Panc1 (cell line): ENCODE results near the gene SFXN2.
A peak's percentile ranks its signal among the peaks of the same experiment; 100 is the strongest.

ENCODE experiments used
- POLR2AphosphoS5 ChIP-seq: IDR thresholded peaks from 2 replicates; pipeline ENCODE4 v1.6.1; 2012; ENCODE audit warnings: mild to moderate bottlenecking, low read depth, low read length, moderate library complexity
- REST ChIP-seq, 2 experiments: IDR thresholded peaks; 2 replicates each; pipeline ENCODE4 v1.6.1; 2011 to 2012; ENCODE audit warnings: low read depth in 2 of 2, control low read depth in 1 of 2, low read length in 1 of 2, mild to moderate bottlenecking in 1 of 2, moderate library complexity in 1 of 2; ENCODE audit not compliant: insufficient read depth in 1 of 2
- SIN3A ChIP-seq: IDR thresholded peaks from 2 replicates; pipeline ENCODE4 v1.6.1; 2012; ENCODE audit warnings: low read depth, mild to moderate bottlenecking, low read length, moderate library complexity, borderline replicate concordance; ENCODE audit not compliant: insufficient read depth
- TF ChIP-seq, protein P1 (sequence below): fragments of 450-650 bp; IDR thresholded peaks from 2 replicates; pipeline ENCODE4 v1.5.1; 2017; ENCODE audit warnings: mild to moderate bottlenecking

GRCh38 chr10:102729029-102730026, 14.9 kb downstream of the SFXN2 start:
- no peak for TF ChIP-seq POLR2AphosphoS5
- TF ChIP-seq, protein P1, sequence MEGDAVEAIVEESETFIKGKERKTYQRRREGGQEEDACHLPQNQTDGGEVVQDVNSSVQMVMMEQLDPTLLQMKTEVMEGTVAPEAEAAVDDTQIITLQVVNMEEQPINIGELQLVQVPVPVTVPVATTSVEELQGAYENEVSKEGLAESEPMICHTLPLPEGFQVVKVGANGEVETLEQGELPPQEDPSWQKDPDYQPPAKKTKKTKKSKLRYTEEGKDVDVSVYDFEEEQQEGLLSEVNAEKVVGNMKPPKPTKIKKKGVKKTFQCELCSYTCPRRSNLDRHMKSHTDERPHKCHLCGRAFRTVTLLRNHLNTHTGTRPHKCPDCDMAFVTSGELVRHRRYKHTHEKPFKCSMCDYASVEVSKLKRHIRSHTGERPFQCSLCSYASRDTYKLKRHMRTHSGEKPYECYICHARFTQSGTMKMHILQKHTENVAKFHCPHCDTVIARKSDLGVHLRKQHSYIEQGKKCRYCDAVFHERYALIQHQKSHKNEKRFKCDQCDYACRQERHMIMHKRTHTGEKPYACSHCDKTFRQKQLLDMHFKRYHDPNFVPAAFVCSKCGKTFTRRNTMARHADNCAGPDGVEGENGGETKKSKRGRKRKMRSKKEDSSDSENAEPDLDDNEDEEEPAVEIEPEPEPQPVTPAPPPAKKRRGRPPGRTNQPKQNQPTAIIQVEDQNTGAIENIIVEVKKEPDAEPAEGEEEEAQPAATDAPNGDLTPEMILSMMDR: peak; percentile 98
- no peak for TF ChIP-seq SIN3A
- peak in 1 of 2 experiments; percentile 69; a peak in 2 of 4 replicates for TF ChIP-seq REST (IDR thresholded peaks at IDR 0.05; ENCODE audit: insufficient read depth in 1 of 2, low read depth in 2 of 2, low read length in 1 of 2)
